Gastrocnemius medialis (tissue), 4 donors: ENCODE measurements around the gene HBEGF. TPM values are rescaled to one million over a fixed set of nuclear protein-coding genes. Genes with fewer than 3 reads are reported as not detected.
A peak's percentile ranks its signal among the peaks of the same experiment; 100 is the strongest.

Experiments
- ATAC-seq, 2 donors: fragments of 150-250 bp; one replicate each; pipeline ENCODE4 v1.9.1; 2016
- DNase-seq, 2 donors: peaks; one replicate each; pipeline ENCODE4 v3.0.0-alpha.2; 2019
- H3K27ac ChIP-seq, 4 donors: fragments of 200-600 bp; sonication (generic); 1 replicate in 1 of 4; 2 replicates in 3 of 4; pipeline ENCODE4 v1.5.1; 2016 to 2018; ENCODE audit warnings: mild to moderate bottlenecking in 2 of 4, moderate library complexity in 1 of 4
- H3K27me3 ChIP-seq, 3 donors: fragments of 200-600 bp; sonication (generic) in 2 of 3; 1 replicate in 1 of 3; 2 replicates in 2 of 3; pipeline versions ENCODE4 v1.5.1 to v1.6.0; 2016 to 2019; ENCODE audit warnings: mild to moderate bottlenecking in 1 of 3, moderate library complexity in 1 of 3
- H3K36me3 ChIP-seq, 2 donors: fragments of 200-600 bp; sonication (generic) in 1 of 2; one replicate each; pipeline ENCODE4 v1.5.1; 2017 to 2018
- H3K4me1 ChIP-seq, 2 donors: fragments of 200-600 bp; sonication (generic) in 1 of 2; one replicate each; pipeline ENCODE4 v1.5.1; 2016 to 2017; ENCODE audit warnings: mild to moderate bottlenecking in 2 of 2
- H3K4me3 ChIP-seq, 4 donors: fragments of 200-600 bp; sonication (generic) in 3 of 4; 1 replicate in 1 of 4; 2 replicates in 3 of 4; pipeline ENCODE4 v1.5.1; 2016 to 2019; ENCODE audit warnings: mild to moderate bottlenecking in 2 of 4
- H3K9me3 ChIP-seq, 3 donors: fragments of 200-600 bp; sonication (generic) in 2 of 3; 1 replicate in 1 of 3; 2 replicates in 2 of 3; pipeline ENCODE4 v1.5.1; 2016 to 2019
- CTCF ChIP-seq, 5 experiments: fragments of 450-650 bp in 3 of 5; fragments of 200-600 bp in 2 of 5; sonication (generic) in 2 of 5; IDR thresholded peaks in 4 of 5; conservative IDR thresholded peaks in 1 of 5; 1 replicate in 4 of 5; 2 replicates in 1 of 5; pipeline ENCODE4 v1.5.1; 2016 to 2019; ENCODE audit warnings: antibody characterized with exemption in 5 of 5, mild to moderate bottlenecking in 3 of 5, moderate library complexity in 3 of 5
- POLR2A ChIP-seq, 2 donors: fragments of 450-650 bp; IDR thresholded peaks; one replicate each; pipeline ENCODE4 v1.6.1; 2017; ENCODE audit warnings: antibody characterized with exemption in 2 of 2, mild to moderate bottlenecking in 2 of 2, moderate library complexity in 2 of 2
- in situ Hi-C, 4 donors: fragments of 200-750 bp; cut with MboI; loops; one replicate each; pipeline versions ENCODE4 v1.15.0 to v1.8.0; 2017; ENCODE audit warnings: low sequenced_read_pairs in 4 of 4
- intact Hi-C: fragments of 100-400 bp; cut with DNase I; formaldehyde crosslinking; loops from one replicate; pipeline ENCODE4 v1.15.1; 2023; ENCODE audit warnings: low total_unique reads
- total RNA-seq, 4 donors: library from RNA; depleted of rRNA; stranded (reverse); fragments of >200 nt; gene quantifications; one replicate each; pipeline versions ENCODE4 v1.1.0 to v1.2.3, GENCODE V29; 2016

The HBEGF gene
- total RNA-seq, 4 donors from 2014 or later, result 5.3 to 22.2 (median 17.6) TPM

GRCh38 chr5:140294753-140295152 lies 51.6 kb downstream of the HBEGF start:
- DNase-seq (no peak), ATAC-seq (no peak)
- in situ Hi-C loops (no loop called here), intact Hi-C loops (no loop called here)
- peak overlapping the region; percentile 77 to 88 (median 80) for H3K27ac ChIP-seq
- no peaks in the 10 kb centered on the region for H3K9me3 ChIP-seq
- H3K27me3 ChIP-seq, result no peaks in the 10 kb centered on the region
- no peak for TF ChIP-seq POLR2A (IDR thresholded peaks at IDR 0.05)
- no peak for TF ChIP-seq CTCF (IDR thresholded peaks at IDR 0.05 in 4 of 5, conservative IDR thresholded peaks at IDR 0.05 in 1 of 5)
- H3K36me3 ChIP-seq, result peaks cover 0 to 9% of the 10 kb centered on the region in 2 donors
- H3K4me1 ChIP-seq, result peaks cover 86 to 90% of the 10 kb centered on the region in 2 donors
- H3K4me3 ChIP-seq, result no peak overlapping the region

GRCh38 chr5:140293849-140294100 lies 52.6 kb downstream of the HBEGF start:
- ATAC-seq, result no peak
- Histone ChIP-seq H3K9me3 (no peaks in the 10 kb centered on the region), H3K4me3 (no peak overlapping the region), H3K27ac (peak overlapping the region; percentile 77 to 88 (median 80)), H3K36me3 (peaks cover 0 to 2% of the 10 kb centered on the region in 2 donors), H3K27me3 (no peaks in the 10 kb centered on the region), H3K4me1 (peaks cover 85 to 90% of the 10 kb centered on the region in 2 donors)
- no peak for DNase-seq
- TF ChIP-seq POLR2A (IDR thresholded peaks at IDR 0.05) (no peak), CTCF (IDR thresholded peaks at IDR 0.05 in 4 of 5, conservative IDR thresholded peaks at IDR 0.05 in 1 of 5) (no peak)
- intact Hi-C loops (loop anchor here (2.0 kb wide), 2 partner anchors 31 to 53 kb away; partner anchors contain the start of gene HBEGF), in situ Hi-C loops (no loop called here)

GRCh38 chr5:140293091-140293848 lies 53.1 kb downstream of the HBEGF start:
- H3K4me3 ChIP-seq, result no peak overlapping the region
- peaks cover 80 to 87% of the 10 kb centered on the region in 2 donors for H3K4me1 ChIP-seq
- H3K36me3 ChIP-seq, result no peaks in the 10 kb centered on the region
- H3K27ac ChIP-seq, result peak overlapping the region; percentile 77 to 88 (median 80)
- no peaks in the 10 kb centered on the region for H3K27me3 ChIP-seq
- TF ChIP-seq POLR2A (IDR thresholded peaks at IDR 0.05), result no peak
- TF ChIP-seq CTCF (IDR thresholded peaks at IDR 0.05 in 4 of 5, conservative IDR thresholded peaks at IDR 0.05 in 1 of 5), result no peak
- in situ Hi-C loops (no loop called here), intact Hi-C loops (loop anchor here (2.0 kb wide), 2 partner anchors 30 to 54 kb away; partner anchors contain the start of gene HBEGF)
- DNase-seq, result no peak
- ATAC-seq, result no peak
- no peaks in the 10 kb centered on the region for H3K9me3 ChIP-seq

- peaks cover 77 to 85% of the 10 kb centered on the region in 2 donors for H3K4me1 ChIP-seq
- intact Hi-C loops, result loop anchor here (2.0 kb wide), 2 partner anchors 30 to 54 kb away; partner anchors contain the start of gene HBEGF
Measured at GRCh38 chr5:140292212-140293036, 54.0 kb downstream of the HBEGF start.

More at GRCh38 chr5:140292212-140293036, 54.0 kb downstream of the HBEGF start:
- Histone ChIP-seq H3K4me3 (no peak overlapping the region), H3K36me3 (no peaks in the 10 kb centered on the region), H3K27me3 (no peaks in the 10 kb centered on the region), H3K27ac (peak overlapping the region; percentile 77 to 88 (median 80)), H3K9me3 (no peaks in the 10 kb centered on the region)
- TF ChIP-seq CTCF (IDR thresholded peaks at IDR 0.05 in 4 of 5, conservative IDR thresholded peaks at IDR 0.05 in 1 of 5) (no peak), POLR2A (IDR thresholded peaks at IDR 0.05) (peak in 1 of 2 donors; percentile 10)
- peak; percentile 40 to 79 for ATAC-seq
- in situ Hi-C loops, result no loop called here
- DNase-seq, result no peak
